ENCODE data around the gene CUX1.

Gene CUX1

GRCh38 chr7:102069931-102070629, 252.7 kb downstream of the CUX1 start:
- no peak for TF ChIP-seq CEBPB (IDR thresholded peaks at IDR 0.05)
- no peak for TF ChIP-seq MAX (IDR thresholded peaks at IDR 0.05)
- no peak for TF ChIP-seq NFIC (IDR thresholded peaks at IDR 0.05)
- TF ChIP-seq TCF12 (IDR thresholded peaks at IDR 0.05; ENCODE audit: low read depth): no peak
- no peak for TF ChIP-seq ZBTB7A (IDR thresholded peaks at IDR 0.05; ENCODE audit: low read depth)
- TF ChIP-seq USF1 (IDR thresholded peaks at IDR 0.05): no peak
- no peak for TF ChIP-seq CREB1 (IDR thresholded peaks at IDR 0.05; ENCODE audit: low read depth)
- TF ChIP-seq REST (IDR thresholded peaks at IDR 0.05; ENCODE audit: low read depth): no peak
- no peak for TF ChIP-seq RAD21 (IDR thresholded peaks at IDR 0.05; ENCODE audit: low read depth)

- TF ChIP-seq CREB1 (IDR thresholded peaks at IDR 0.05; ENCODE audit: low read depth): no peak
- no peak for TF ChIP-seq MAX (IDR thresholded peaks at IDR 0.05)
- no peak for TF ChIP-seq NFIC (IDR thresholded peaks at IDR 0.05)
- TF ChIP-seq USF1 (IDR thresholded peaks at IDR 0.05): no peak
- TF ChIP-seq EP300 (IDR thresholded peaks at IDR 0.05; ENCODE audit: borderline replicate concordance): no peak
- TF ChIP-seq REST (IDR thresholded peaks at IDR 0.05; ENCODE audit: low read depth): no peak
- TF ChIP-seq ZBTB7A (IDR thresholded peaks at IDR 0.05; ENCODE audit: low read depth): no peak
- TF ChIP-seq RAD21 (IDR thresholded peaks at IDR 0.05; ENCODE audit: low read depth): no peak
- TF ChIP-seq EGR1 (IDR thresholded peaks at IDR 0.05): no peak
- no peak for TF ChIP-seq TCF12 (IDR thresholded peaks at IDR 0.05; ENCODE audit: low read depth)
- no peak for TF ChIP-seq YY1 (IDR thresholded peaks at IDR 0.05; ENCODE audit: low read depth)
- no peak for TF ChIP-seq TAF1 (IDR thresholded peaks at IDR 0.05; ENCODE audit: low read depth)
- no peak for TF ChIP-seq FOXM1 (IDR thresholded peaks at IDR 0.05; ENCODE audit: borderline replicate concordance, low read depth)
- TF ChIP-seq CEBPB (IDR thresholded peaks at IDR 0.05): no peak
- TF ChIP-seq TEAD4 (IDR thresholded peaks at IDR 0.05): no peak
Observed at GRCh38 chr7:102072003-102072402, 254.6 kb downstream of the CUX1 start.

GRCh38 chr7:102072636-102073209, 255.3 kb downstream of the CUX1 start:
- TF ChIP-seq RAD21 (IDR thresholded peaks at IDR 0.05; ENCODE audit: low read depth) (no peak), ZBTB7A (IDR thresholded peaks at IDR 0.05; ENCODE audit: low read depth) (no peak), CEBPB (IDR thresholded peaks at IDR 0.05) (no peak), EGR1 (IDR thresholded peaks at IDR 0.05) (no peak), EP300 (IDR thresholded peaks at IDR 0.05; ENCODE audit: borderline replicate concordance) (no peak), MAX (IDR thresholded peaks at IDR 0.05) (no peak), FOXM1 (IDR thresholded peaks at IDR 0.05; ENCODE audit: borderline replicate concordance, low read depth) (no peak), CREB1 (IDR thresholded peaks at IDR 0.05; ENCODE audit: low read depth) (no peak), TAF1 (IDR thresholded peaks at IDR 0.05; ENCODE audit: low read depth) (no peak), YY1 (IDR thresholded peaks at IDR 0.05; ENCODE audit: low read depth) (no peak), NFIC (IDR thresholded peaks at IDR 0.05) (no peak), REST (IDR thresholded peaks at IDR 0.05; ENCODE audit: low read depth) (no peak), TCF12 (IDR thresholded peaks at IDR 0.05; ENCODE audit: low read depth) (no peak), TEAD4 (IDR thresholded peaks at IDR 0.05) (no peak), USF1 (IDR thresholded peaks at IDR 0.05) (no peak)
